DMS153 treated with DMSO at 0.1 percent for 48 hours (cell line): ENCODE measurements around the gene CCDC43.

Source experiments
- DNase-seq: peaks from one replicate; lab custom pipeline; 2025; ENCODE audit not compliant: unreplicated experiment; lab: John Stamatoyannopoulos, UW

Gene CCDC43

DNA sequence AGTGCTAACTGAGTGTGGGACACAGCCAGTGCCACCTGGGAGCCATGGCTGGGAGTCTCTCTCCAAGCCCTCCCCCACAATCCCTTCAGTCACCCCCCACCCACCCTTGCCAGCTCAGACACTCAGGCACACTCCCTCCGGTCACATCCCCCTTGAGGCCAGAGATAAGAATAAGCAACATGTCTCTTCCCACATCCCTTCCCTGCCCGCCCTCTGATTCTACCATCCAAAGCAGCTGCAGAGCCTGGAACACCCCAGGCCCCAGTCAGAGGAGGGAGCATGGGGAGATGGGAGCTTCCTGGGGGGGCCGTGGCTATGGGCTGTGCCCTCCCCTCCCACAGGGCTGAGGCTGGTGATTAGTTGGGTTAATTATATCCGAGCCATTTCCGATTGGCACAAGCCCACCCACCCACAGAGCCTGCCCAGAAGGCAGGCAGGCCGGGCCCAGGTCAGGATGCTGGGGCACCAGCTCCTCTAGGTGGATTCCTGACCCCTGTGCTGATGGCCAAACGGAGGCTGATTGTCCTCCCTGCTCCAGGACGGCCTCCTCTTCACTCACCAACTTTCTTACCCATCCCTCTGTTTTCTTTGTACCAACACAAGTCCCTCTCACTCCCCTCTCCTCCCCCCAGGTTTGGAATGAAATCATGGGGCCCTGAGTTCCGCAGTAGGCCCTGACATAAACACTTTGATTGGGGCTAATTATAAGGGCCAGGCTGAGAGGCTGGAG lies 61.9 kb downstream of the CCDC43 start:
- DNase-seq = no peak
